NK-92 (cell line): ENCODE results near the gene OPHN1.

Experiments
- DNase-seq: peaks from one replicate; lab custom pipeline; 2025; ENCODE audit not compliant: unreplicated experiment; lab: John Stamatoyannopoulos, UW

Gene OPHN1

GRCh38 chrX:68254738-68255645, 178.3 kb downstream of the OPHN1 start:
- no peak for DNase-seq

DNA sequence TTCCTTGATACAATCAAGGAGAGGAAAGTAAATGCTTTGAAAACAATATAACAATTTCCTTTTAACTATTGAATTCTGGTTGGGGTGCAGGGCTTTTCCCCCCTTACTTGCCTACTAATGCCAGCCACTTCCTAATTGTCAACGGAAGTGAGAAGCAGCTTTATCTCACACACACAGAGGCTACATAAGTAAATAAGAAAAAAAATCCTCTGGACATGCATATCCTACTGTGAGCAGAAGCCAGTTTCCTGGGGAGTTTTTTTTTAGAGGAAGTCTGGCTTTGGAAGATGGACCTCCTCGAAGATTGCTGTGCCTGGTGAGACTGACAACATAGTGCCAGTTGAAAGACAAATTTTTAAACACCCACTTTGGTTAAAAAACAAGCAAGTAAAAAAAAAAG, 180.6 kb downstream of the OPHN1 start:
- DNase-seq = no peak

GRCh38 chrX:68249903-68250302, 183.4 kb downstream of the OPHN1 start:
- DNase-seq = no peak

DNA sequence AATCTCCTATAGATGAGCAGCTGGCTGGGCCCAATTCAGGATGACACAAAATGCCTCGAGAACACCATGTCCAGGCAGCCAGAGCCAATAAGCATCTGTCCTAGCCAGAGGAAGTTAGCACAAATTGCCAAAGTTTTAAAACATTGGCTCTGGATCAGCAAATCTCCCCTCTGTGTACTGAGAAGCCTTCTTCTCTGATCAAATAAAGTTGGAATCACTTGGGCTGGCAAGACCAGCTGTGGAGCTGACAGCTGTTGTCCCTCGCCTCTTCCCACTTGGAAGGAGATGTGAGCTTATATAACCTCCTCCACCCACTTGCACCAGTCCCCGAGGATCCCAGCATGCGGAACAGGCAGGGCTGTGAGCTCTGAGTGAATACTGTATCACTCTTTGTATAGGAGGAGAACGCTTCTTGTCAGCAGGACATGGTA, 183.9 kb downstream of the OPHN1 start:
- DNase-seq = no peak

DNA sequence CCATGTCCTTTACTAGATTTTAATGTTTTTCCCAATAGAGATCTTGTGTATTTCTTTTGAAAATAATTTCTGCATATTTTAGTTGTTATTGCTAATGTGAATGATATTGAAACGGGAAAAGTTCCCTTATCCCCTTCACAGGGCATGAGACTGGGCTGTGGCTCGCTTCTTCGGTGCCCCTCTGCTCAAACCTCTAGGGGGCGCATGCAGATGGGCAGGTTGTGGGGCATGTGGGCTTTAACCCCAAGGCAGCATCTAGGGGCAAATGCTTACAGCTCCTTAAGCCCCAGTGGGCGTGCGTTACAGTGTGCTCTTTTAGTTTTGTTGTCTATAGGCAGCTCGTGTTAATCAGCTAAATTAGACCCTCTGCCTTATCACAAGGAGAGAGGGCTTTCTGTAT, 194.7 kb downstream of the OPHN1 start:
- no peak for DNase-seq

DNA sequence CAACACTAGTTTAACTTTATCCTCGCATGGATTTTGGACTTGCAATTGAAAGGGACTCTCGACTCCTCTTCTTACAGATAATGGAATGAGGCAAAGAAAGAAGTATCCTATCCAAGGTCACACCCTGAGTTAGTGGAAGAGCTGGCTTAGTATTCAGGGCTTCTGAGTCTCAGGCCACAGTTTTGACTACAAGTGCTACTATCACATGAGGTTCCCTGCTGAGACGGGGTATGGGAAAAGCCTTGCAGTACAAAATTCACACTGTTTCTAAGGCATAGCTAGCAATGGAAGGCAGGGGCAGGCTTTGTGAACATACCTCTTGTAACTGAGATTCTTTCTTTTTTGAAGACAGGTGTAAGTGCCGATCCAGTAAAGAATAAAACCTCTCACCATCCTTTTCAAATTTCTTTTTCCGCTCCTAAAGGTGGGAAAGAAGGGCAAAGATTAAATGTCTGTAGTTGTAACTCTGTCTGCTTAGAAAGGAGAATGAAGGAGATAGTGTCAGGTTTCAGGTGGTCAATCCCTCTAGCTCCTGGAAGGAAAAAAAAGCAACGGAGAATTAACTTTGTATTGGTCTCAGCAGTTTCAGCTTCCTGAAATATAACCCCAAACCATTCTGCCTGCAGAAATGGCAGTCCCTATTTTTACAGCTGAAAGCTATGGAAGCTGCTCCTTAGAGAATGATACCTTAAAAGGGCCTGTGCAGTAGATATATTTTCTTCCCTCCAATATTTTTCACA, 199.0 kb downstream of the OPHN1 start:
- DNase-seq = no peak

DNA sequence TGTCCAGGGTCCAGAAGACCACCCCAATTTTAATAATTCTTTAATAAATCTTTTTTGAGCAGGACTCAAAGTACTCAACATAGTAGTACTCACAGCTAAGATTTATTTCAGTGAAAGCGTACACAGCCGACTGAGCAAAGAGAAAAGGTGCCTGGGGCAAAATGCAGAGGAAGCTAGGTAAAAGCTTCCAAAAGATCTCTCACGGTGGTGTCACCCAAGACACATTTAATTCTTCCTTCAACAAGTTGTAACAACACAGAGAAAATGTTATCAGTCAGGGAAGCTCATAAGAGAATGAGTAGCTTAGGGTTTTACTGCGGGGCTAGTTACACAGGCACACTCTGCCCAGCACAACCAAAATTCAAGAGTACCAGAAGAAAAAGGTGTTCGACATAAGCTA, 201.1 kb downstream of the OPHN1 start:
- no peak for DNase-seq

DNA sequence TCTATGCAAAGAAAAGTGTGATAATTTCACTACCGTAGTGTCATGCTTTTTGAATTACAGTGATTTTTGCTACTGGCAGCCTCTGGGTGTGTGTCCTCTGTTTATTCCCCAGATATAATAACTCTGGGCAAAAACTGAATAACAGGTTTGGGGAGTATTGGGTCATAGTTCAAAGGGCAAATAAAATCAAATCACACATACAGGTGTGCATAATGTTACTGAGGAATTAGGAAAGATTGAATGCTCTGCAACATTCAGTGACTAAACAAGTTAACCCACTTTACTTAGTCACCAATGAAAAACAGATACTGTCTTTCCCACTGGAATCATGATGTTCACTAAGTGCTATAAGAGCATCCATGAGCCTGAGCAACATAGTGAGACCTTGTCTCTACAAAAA, 224.3 kb downstream of the OPHN1 start:
- no peak for DNase-seq

- DNase-seq = no peak
Observed at GRCh38 chrX:68204521-68205038, 228.7 kb downstream of the OPHN1 start.

DNA sequence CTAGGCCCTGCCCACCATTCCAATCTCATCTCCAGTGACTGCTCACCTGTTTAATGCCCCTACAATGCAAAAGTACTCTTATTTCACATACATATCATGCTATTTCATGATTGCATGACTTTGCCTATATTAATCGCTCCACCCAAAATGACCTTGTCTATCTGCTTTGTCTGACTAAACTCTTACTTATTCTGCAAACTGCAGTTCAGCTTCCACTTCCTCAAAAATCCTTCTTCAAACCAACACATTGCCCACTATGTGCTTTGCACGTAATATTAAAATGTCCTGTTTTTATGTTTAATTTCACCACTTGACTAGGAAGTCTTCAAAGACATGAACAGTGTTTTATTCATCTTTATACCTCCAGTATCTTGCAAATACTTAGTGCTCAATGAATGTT, 229.6 kb downstream of the OPHN1 start:
- no peak for DNase-seq

DNA sequence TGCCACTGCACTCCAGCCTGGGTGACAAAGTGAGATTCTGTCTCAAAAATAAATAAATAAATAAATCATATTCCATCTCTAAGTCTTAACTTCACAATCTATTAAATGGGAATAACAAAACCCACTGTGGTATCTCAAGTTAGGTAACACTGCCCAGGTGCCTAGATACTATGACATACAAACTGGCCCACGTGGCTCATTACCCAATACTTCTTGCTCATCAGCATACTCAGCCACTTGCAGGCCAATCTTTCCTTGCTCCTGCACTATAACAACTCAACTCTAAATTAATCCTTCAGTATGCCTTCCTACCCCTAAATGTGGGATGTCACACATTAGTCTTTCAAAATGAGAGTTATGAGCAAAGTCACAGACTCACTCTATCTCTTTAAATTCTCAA, 230.1 kb downstream of the OPHN1 start:
- DNase-seq = no peak

GRCh38 chrX:68199062-68199848, 234.0 kb downstream of the OPHN1 start:
- no peak for DNase-seq

- DNase-seq = no peak
Observed at GRCh38 chrX:68196939-68197791, 236.1 kb downstream of the OPHN1 start.

DNA sequence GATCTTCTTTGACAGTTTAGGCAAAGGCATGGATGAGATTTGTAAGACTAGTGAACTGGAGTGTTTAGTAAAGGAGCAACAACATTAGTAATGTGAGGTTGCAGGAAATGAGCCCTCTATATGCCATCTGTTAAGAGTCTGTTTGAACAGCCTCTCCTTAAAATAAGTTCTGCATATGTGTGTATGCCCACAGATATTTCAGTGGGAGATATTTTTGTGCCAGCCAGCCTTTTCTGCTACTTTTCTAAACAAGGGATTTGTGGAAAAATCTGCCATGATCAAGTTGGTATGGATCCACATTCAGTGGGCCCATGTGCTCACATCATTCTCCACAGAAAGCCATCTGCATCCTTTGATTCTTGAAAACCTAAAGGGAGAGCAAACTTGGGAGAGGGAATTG, 237.7 kb downstream of the OPHN1 start:
- no peak for DNase-seq

DNA sequence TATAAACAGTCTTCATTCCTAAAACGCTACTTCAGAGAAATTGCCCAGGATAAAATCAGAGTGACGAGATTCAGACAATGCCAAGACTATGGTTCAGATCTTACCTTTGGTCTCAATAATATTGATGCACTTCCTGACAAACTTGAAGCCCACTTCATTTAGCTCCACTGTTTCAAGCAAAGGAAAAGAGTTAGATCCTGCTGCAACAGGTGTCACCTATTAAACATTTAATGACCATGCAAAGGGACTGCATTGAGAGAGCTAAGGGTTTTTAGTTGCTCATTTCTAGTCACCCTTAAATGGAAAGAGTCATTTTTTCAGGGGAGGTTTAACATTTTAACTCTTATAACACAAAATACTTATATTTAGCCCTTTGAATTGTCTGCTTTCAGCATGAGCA, 239.5 kb downstream of the OPHN1 start:
- DNase-seq = no peak

DNA sequence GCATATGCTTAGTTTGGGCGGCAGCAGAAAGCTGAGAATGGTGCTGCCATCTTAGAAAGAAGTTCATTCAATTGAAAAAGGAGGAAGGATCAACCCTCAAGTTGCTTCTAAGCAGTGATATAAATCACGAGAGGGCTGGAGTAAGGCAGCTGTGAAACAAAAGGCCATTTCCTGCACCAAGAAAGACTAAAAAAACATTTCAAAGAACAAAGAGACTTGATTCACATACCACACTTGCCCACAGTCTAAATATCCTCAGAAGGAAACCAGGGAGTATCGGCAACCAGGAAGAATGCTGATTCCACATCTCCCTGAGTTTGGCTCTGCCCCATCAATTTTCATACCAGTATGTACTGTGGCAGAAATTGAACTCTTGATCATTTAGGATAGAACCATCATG, 240.1 kb downstream of the OPHN1 start:
- DNase-seq = no peak

- DNase-seq = no peak
Observed at GRCh38 chrX:68190799-68191198, 242.5 kb downstream of the OPHN1 start.

DNA sequence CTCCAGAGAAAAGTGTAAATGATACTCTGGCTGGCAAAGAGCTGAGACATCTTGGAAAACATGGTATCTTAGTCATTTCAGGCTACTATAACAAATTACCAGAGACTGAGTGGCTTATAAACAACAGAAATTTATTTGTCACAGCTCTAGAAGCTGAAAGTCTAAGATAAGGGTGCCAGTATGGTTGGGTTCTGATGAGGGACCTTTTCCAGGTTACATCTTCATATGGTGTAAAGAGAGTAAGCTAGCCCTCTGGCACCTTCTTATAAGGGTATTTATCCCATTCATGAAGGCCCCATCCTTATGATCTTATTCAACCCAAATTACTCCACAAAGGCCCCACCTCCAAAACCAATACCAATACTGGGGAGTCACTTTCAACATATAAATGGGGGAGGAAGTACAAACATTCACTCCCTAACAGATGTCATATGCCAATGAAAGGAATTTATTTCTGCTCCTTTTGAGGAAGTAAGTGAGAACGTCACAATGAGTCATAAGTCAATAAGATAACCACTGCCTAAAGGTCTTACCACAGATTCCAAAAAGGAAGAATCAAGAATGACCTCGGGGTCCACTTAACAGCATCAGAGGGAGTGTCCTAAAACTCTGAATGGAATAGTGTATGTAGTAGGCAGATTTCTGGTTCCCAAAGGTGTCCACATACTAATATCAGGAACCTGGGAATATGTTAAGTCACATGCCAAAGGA, 246.6 kb downstream of the OPHN1 start:
- DNase-seq = no peak

GRCh38 chrX:68185161-68185560, 248.1 kb downstream of the OPHN1 start:
- DNase-seq = no peak
